GM21717 (cell line): ENCODE results near the gene AOPEP.

Source experiments
- ATAC-seq: cut with Tn5 transposase; IDR thresholded peaks from one replicate; pipeline ENCODE4 v1.9.1; 2021; ENCODE audit warnings: mild to moderate bottlenecking, moderate library complexity; ENCODE audit not compliant: unreplicated experiment

Gene AOPEP

DNA sequence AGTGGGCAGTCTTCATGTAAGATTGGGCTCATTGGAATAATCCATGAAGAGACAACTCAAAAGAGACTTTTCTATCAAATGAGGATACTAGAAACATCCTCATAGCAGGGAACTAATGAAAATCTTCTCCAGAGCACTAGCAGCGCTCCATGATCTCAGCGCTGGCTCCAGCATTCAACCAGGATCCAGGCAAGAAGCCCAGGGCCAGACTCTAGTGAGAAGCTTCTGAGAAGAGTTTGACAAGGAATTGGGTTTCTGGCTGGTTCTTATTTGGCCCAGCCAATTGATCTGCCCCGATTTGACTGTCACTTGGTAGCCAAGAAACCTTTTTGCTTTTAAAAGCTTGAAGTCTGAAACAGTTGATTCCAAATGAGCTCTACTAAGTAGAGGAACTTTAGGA lies 60.1 kb downstream of the AOPEP start:
- no peak for ATAC-seq

DNA sequence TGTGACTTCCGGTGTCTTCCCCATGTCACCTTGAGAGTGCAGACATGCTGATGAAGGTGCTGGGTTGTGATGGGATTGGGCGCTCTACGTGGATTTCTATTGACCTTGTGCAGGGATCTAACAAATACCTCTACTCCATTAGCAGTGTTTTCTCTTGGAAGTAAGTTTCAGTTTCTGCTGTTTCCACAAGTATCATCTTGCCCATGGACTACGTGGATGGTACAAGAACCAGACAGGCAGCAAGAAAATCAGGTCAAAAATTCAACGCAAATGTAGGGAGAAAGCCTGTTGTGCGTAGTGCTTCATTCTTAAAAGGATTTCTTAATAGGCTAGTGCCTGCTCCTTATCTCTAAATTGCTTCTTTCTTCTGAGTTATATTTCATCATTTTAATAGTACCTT lies 60.8 kb downstream of the AOPEP start:
- no peak for ATAC-seq

DNA sequence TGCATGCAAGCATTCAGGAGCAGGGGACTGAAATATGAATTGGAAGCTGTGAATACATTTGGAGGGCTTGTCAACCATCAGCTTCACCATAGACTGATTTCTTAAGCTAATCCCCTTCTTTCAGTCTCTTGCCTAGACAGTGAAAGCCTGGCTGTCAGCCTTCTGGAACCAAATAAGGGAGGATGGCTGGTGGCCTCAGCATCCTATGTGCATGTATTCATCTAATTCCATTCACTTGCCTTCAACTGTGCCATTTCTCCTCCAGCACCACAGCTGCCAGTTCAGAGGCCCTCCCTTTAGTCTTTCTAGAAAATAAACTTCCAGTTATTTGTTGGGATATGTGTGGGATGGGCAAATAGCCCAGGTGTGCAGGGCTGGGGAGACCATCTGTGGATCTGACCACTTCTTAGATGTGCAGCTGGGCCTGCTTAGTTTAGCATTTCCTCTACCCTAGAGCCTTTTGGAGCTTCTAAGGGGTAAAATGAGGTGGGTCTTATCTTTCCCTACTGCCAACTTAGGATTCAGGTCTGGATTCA lies 62.1 kb downstream of the AOPEP start:
- ATAC-seq, result no peak

DNA sequence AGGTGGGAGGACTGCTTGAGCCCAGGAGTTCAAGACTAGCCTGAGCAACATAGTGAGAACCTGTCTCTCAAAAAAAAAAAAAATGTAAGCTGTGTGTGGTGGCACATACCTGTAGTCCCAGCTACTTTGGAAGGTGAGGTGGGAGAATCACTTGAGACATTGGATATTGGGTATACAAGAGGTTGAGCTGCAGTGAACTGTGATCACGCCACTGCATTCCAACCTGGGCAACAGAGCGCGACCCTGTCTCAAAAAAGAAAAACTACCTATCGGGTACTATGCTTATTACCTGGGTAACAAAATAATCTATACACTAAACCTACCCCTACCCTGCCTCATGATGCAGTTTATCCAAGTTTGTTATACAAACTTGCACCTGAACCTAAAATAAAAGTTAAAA lies 64.9 kb downstream of the AOPEP start:
- ATAC-seq, result no peak

DNA sequence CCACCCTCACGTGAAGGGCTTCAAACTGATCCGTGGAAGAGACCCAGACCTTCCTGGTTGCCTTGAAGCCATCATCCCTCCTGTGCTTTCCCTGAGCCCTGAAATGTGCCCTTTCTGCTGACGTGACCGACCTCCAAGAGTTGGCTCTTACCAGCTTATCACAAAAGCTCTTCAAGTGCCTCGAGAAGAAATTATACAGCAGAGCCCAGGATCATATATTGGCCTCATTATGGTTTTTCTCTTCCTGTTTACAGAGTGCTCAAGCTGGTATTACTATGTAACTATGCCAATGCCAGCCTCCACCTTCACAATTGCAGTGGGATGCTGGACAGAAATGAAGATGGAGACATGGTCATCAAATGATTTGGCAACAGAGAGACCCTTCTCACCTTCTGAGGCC lies 66.0 kb downstream of the AOPEP start:
- ATAC-seq, result no peak

DNA sequence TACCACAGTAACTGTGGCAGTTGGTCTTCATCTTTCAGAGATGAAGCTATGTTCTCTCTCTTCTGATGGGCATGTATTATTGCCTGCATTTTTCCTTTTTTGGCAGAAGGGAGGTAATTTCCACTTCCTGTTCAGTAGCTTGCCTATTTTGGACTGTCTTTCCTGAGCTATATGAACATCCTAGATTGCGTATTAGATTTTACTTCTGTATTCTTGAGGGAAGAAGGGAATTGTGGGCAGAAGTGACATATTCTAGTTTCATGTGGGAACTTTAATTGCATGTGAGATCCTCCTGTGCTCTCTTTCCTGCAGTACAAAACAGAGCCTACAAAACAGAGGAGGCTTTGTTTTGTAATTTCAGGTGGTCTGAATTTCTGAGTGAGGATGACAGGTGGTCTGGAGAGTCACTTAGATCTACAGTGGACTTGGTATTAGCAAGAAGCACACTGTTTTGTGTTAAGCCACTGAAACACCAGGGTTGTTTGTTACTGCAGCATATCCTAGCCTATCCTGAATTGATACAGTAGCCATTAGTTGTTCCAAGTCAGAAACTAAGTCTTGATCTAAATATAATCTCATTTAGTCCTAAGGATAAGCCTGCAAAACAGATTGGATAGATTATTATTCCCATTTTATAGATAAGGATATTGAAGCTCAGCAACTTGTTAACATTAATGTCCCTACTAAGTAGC lies 68.1 kb downstream of the AOPEP start:
- no peak for ATAC-seq

DNA sequence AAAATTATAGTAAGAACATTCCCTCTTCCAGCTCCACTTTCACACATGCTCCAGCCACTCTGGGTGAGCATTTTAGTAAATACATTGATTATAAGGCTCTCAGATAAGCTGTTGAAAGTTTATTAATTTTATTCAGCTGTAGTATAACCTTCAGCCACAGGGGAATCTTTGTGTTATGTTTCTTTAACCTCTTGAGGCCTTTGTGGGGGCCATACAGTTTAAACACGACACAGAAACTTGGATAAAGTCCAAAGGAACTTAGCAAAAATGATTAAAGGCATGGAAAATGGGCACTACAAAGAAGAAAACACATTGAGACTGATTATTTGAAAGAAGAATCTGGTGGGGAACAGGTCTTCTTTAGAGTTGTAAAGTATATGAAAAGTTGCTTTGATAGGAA lies 70.2 kb downstream of the AOPEP start:
- no peak for ATAC-seq

DNA sequence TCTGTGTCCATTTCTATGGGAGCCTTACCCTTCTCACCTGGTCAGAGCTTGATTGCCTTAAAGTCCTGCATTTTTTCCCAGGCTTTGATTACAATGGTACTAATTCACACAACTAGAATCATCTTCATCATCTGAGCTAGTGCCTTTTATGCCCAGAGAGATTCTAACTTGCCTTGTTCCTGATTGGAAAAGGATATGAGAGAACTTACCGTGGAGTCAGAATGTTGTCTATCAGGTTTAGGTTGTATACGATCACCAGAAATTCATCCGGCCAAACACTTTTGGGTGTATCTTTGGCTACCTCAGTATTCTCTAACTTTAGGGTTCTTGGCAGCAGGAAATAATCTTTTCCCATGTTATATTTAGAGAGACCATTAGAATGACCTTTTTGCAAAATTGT lies 71.7 kb downstream of the AOPEP start:
- ATAC-seq, result no peak

DNA sequence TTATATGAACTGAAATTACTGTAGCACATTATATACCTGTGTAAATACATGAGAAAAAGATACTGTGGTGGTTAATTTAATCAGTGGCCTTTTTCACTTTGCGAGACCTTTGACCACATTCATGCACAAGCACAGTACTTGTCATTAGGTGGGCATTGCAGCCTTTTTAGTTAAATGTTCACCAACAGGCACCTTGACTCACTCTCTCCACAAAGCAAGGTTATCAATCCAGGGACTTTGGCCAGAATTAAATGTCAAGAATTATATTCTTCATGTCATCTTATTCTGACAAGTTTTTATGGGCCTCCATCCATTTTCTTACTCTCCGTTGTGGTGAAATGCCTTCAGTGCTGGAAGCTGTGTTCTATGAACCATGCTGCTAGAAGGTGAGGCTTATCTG lies 72.2 kb downstream of the AOPEP start:
- ATAC-seq, result no peak

DNA sequence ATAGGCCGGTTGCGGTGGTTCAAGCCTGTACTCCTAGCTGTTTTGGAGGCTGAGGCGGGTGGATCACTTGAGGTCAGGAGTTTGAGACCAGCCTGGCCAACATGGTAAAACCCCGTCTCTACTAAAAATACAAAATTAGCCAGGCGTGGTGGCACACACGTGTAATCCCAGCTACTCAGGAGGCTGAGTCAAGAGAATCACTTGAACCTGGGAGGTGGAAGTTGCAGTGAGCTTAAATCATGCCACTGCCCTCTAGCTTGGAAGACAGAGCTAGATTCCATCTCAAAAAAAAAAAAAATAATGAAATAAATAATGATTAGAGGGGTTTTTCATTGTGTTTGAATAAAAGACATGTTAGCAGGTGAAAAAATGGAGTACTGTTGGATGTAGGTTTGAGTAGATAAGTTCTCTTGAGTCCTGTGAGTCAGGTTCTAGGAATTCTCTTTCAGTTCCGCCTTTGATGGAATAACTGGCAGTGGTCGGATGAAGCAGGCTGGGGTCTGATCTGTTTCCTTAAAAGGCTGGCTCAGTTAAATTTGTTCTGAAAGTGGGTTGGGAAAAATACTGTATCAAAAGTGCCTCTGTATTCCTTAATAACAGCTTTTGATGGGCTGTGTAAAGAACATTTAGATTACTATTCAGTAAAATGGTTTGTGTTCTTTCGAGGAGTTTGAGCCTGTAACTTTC lies 73.2 kb downstream of the AOPEP start:
- no peak for ATAC-seq

DNA sequence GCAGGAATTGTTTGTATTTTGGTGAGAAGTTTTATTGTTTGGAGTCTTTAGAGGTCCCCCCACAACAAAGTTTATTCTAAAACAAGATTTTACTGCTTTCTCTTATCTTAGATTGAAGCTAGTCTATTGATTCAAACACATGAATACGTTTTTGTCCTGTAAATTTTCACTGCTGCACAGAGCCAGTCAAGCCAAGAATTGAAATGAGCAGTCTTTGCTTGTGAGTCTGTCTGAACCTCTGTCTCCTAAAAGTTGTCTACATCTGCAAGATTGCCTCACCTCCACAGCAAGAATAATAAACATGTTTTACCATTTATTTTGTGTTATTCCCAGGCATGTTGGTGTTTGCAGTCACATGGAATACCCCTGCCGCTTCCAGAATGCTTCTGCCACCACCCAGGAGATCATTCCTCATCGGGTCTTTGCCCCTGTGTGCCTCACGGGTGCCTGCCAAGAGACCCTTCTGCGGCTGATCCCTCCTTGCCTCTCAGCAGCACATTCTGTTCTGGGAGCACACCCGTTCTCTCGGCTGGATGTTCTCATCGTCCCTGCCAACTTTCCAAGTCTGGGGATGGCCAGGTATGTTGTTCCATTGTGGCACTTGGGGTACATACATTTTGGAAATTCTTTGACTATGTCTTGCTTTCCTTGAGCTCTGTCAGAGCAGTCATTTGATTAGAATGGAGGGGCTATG lies 74.1 kb downstream of the AOPEP start:
- no peak for ATAC-seq

DNA sequence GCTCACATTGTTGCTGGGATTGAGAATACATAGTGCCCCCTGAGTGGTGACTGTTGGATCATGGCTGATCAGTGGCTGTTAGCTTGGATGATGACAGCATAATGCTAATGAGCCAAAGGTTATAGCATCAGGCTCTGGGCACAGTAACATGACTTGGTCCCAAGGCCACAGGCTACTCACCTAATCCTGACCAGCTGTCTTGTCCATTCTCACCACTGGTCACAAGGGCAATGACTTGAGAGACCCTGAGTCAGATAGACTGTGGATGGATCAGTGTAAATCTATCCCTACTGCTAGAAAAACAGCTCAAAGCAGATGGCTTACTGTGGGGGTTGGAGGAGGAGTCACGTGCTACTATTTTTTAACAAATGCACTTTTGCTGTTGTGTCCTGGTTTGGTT lies 74.7 kb downstream of the AOPEP start:
- ATAC-seq, result no peak

DNA sequence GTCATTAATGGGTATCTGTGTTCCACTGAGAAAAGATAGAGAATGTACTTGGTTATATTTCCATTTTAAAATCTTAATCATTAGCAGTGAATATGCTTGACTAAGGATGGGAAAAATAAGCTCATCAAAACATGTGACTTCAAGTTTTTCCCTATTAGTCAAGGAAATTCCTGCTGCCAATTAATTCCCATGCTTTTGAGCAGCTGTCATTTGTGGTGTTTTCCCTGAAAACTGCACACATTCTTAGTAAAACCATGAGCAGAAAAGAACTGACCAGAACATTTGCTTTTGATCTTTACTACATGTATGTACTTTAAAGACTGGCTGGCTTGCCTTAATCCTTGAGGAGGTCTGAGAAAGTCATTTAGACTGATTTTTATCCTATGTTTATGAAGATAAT lies 75.2 kb downstream of the AOPEP start:
- ATAC-seq, result no peak

DNA sequence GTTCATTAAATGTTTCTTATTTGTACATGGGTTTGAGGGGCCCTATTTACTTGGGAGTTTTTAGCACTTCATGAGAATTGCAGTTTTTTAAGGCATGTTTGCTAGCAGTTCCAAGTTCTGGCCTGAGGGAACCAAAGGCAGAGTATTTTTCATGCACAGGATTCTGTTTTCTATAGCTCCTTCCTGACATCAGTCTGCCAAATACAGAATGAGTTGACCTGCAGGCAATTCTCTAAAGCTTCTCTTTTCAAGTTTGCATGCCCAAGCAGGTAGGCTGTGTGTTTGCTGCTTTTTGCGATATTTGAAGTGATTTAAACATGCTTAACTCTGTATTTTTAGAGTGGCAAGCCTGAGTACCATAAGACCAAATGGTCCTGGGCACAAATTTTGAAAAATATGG lies 75.8 kb downstream of the AOPEP start:
- no peak for ATAC-seq

DNA sequence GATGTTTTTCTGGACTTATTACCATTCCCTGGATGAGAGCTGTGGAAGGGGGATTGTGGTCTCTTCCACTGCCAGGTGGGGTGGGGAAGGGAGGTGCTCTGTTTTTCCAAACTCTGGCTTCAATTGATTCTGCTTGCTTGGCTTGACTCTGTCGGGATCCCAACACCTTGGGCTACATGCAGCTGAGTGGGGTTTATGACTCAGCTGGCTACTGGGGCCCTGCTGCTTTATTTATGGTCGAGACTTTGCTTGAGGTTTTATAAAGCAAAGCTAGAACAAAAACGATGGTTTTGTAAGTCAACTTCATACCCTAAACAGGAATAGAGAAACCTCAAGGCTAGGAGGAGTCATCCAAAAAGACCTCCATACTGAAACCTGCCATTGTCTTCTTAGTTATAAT lies 76.3 kb downstream of the AOPEP start:
- ATAC-seq, result no peak

DNA sequence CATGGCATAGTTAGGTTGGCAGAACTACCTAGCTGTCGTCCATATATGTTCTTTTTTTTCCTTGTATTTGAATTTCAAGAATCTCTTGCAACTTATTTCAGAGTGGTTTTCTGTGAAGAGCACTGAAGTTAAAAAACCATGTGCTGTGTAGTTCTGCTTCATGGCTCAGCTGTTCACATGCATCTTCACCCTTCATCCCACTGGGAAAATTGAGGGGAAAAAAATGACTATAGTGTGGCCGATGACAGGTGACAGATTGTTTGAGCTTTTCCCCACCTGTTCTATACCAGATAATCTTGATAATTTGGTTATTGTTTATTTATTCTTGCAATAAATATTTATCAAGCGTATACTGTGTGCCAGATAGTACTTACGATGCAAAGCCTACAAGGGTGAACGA lies 77.8 kb downstream of the AOPEP start:
- no peak for ATAC-seq

DNA sequence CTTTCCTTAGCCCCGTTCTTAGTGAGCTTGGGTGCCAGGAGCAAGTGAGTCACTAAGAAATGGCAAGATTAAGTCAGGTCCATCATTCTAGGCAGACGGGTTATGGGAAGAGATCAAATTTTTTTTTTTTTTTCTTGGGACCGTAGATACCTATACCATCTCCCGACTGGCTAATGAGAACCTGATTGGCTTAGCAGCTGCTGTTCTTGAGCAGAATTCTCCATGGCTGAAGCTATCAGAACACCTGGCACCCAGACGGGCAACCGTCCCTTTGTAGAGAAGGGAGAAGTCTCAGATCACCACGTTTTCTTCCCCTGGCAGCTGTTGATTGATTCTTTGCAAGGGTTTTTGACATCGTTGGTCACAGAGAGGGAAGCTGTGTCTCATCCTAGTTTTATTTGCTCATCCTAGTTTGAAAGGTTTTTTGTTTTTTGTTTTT lies 78.6 kb downstream of the AOPEP start:
- ATAC-seq, result no peak

DNA sequence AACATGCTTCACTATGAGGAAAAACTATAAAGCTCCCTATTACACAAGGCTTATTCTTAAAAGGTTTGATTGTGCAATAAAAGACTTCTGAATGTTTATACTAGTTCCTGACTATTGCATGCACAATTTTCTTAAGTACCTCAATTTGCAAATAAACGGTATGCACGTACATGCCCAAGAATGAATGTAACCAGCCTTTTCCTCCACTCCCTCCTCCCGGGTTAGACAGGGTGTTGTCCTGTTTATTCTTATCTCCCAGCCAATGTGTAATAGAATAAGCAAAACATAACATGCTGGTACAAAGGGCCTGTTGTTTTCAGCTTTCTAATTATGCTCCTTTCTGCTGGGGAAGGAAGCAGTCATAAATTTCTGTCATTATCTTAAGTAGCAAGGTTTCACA lies 79.1 kb downstream of the AOPEP start:
- no peak for ATAC-seq

DNA sequence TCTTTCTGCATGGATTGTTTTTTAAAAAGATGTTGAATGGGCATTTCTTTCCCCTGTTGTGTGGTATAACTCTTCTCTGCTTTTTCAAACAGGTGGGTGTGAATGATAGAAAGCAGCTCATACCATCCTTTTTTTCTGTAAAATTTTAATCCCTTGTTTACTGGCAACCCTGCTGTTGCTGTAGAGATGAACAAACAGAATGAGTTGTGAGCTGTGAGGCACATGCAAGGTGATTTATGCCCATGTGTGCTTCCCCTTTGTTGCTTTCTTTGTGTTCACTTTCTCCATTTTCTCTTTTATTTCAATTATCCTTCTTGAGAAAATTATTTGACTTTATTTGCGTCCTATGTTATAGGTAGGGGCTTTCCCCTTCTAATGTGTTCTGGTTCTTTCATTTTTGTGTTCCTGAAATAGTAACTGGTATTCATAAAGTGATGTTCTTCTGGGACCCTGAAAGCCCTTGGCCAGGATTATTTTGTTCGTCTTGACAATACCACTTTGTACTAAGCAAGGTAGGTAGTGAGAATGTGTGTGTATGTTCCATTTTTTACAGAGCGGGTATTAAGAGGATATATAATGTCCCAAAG lies 79.9 kb downstream of the AOPEP start:
- no peak for ATAC-seq

DNA sequence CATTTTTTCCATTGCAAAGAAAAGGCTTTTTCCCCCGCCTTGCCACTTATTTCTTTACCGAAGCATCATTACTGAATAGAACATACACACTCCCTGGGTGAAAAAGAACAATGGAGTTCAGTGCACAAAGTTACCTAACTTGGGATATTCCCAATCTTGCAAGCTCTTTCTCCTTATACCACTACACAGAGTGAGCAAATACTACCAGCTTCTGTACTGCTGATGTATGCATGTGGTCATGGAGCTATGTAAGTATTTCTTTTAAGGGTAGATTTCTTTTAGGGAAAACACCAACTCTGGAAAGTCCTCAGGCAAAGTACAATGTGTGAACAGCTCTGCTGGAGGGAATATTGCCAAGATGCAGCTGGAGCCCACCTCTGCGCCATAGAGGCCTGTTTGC lies 81.1 kb downstream of the AOPEP start:
- no peak for ATAC-seq

DNA sequence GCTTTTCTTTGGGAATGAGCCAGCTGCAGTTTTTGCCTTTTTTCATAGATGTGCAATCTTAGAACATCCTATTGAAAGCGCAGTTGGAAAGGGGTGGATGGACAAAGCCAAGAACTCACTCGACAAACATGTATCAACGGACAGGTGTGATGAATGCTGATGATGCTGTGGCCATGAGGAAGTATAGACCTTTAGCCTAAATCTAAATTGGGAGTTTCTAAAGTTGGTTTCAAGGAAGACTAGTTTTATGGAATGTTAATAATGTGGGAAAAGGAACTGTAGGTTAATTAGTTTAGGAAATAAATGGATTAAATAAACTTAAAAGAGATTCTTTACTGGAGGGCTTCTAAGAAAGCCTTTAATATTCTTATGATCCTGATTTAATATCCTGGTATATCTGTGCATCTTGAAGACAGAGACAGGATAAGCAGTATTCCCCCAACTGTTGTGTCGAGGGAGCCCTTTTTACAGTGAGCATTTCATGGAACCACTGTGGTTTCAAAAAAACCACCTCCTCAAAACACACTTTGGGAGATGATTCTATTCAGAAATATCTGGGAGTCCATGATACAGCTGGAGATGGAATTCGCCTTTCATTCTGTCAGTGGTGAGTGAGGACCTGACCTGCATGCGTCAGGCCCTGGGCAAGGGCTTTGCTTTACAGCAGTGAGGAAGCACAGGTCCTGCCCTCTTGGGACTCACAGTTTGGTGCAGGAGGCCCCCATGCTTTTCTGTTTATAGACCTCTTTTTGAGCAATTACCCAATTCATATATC lies 82.6 kb downstream of the AOPEP start:
- ATAC-seq, result no peak
